ENCODE results near the gene HNRNPLL.

Gene HNRNPLL

GRCh38 chr2:38565333-38565732 is 37.4 kb downstream of the HNRNPLL start:
- Histone ChIP-seq H3K9ac (ENCODE audit: low read length) (no peak overlapping the region), H3K4ac (ENCODE audit: low read depth, low read length) (no peak overlapping the region)
- WGBS (ENCODE audit: extremely low coverage, insufficient coverage, insufficient read length), result no CpG with 5 or more reads among the region's 2 CpGs

DNA sequence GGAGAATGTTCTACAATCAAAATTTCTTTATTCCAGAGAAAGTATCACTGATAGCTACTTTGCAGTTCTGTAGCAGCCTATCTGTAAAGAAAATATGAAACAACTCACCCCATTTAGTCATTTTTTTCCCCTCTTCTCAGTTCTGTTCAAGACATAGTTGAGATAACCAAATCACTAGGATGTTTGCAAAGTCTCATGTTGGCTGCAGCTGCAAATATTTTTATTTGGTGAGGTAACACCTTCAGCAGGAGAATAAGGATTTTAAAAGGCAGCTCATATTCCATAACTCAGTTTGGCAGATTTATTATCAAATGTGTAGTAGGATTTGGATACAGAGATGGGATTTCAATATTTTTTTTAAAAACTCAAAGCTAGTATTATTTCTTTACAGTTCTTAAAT is 41.0 kb downstream of the HNRNPLL start:
- Histone ChIP-seq H4K8ac (ENCODE audit: low read depth, low read length) (no peak overlapping the region), H3K27me3 (ENCODE audit: insufficient read depth, low read length) (no peaks in the 10 kb centered on the region), H3K79me2 (ENCODE audit: control insufficient read depth, insufficient read depth, low read length, poor library complexity) (no peaks in the 10 kb centered on the region), H4K91ac (ENCODE audit: low read depth, low read length) (no peak overlapping the region), H2BK5ac (ENCODE audit: low read depth, low read length, poor library complexity) (no peak overlapping the region), H3K18ac (ENCODE audit: low read length) (no peak overlapping the region), H3K79me1 (ENCODE audit: low read length) (no peaks in the 10 kb centered on the region), H3K23ac (ENCODE audit: low read length) (no peak overlapping the region), H3K36me3 (ENCODE audit: control insufficient read depth in 1 of 2, insufficient read depth in 2 of 2, low read length in 2 of 2) (peaks cover 3 to 7% of the 10 kb centered on the region in 2 experiments), H2AK5ac (ENCODE audit: low read length) (no peak overlapping the region), H4K12ac (ENCODE audit: low read depth, low read length) (no peak overlapping the region), H3K4me1 (ENCODE audit: control insufficient read depth in 1 of 2, insufficient read depth in 2 of 2, low read length in 2 of 2) (no peaks in the 10 kb centered on the region), H2BK120ac (ENCODE audit: insufficient read depth, low read length, poor library complexity) (no peak overlapping the region), H3K9me3 (ENCODE audit: insufficient read depth, low read depth, low read length) (no peaks in the 10 kb centered on the region), H2BK12ac (ENCODE audit: low read length) (no peak overlapping the region), H2AFZ (ENCODE audit: insufficient read depth, low read length, poor library complexity) (no peak overlapping the region), H3K4me2 (ENCODE audit: low read length) (no peak overlapping the region), H3K4ac (ENCODE audit: low read depth, low read length) (no peak overlapping the region), H3K27ac (ENCODE audit: low read depth, low read length) (no peak overlapping the region), H3K4me3 (ENCODE audit: low read depth, low read length) (no peak overlapping the region), H3K9ac (ENCODE audit: low read length) (no peak overlapping the region), H3K14ac (ENCODE audit: low read length) (no peak overlapping the region)
- DNase-seq, result no peak

More at GRCh38 chr2:38565333-38565732, 37.4 kb downstream of the HNRNPLL start:
- peaks cover 9 to 10% of the 10 kb centered on the region in 2 experiments for H3K36me3 ChIP-seq (ENCODE audit: control insufficient read depth in 1 of 2, insufficient read depth in 2 of 2, low read length in 2 of 2)
- no peak overlapping the region for H2BK120ac ChIP-seq (ENCODE audit: insufficient read depth, low read length, poor library complexity)
- H4K91ac ChIP-seq (ENCODE audit: low read depth, low read length), result no peak overlapping the region
- H4K12ac ChIP-seq (ENCODE audit: low read depth, low read length), result no peak overlapping the region
- H2AK5ac ChIP-seq (ENCODE audit: low read length), result no peak overlapping the region
- no peaks in the 10 kb centered on the region for H3K27me3 ChIP-seq (ENCODE audit: insufficient read depth, low read length)
- H3K4me2 ChIP-seq (ENCODE audit: low read length), result no peak overlapping the region
- H3K9me3 ChIP-seq (ENCODE audit: insufficient read depth, low read depth, low read length), result no peaks in the 10 kb centered on the region
- no peak overlapping the region for H3K27ac ChIP-seq (ENCODE audit: low read depth, low read length)
- H3K18ac ChIP-seq (ENCODE audit: low read length), result no peak overlapping the region
- H2BK12ac ChIP-seq (ENCODE audit: low read length), result no peak overlapping the region
- no peak overlapping the region for H3K14ac ChIP-seq (ENCODE audit: low read length)
- no peak overlapping the region for H4K8ac ChIP-seq (ENCODE audit: low read depth, low read length)
- H3K23ac ChIP-seq (ENCODE audit: low read length), result no peak overlapping the region
- H2BK5ac ChIP-seq (ENCODE audit: low read depth, low read length, poor library complexity), result no peak overlapping the region
- H3K4me1 ChIP-seq (ENCODE audit: control insufficient read depth in 1 of 2, insufficient read depth in 2 of 2, low read length in 2 of 2), result no peaks in the 10 kb centered on the region
- no peak overlapping the region for H2AFZ ChIP-seq (ENCODE audit: insufficient read depth, low read length, poor library complexity)
- H3K79me2 ChIP-seq (ENCODE audit: control insufficient read depth, insufficient read depth, low read length, poor library complexity), result no peaks in the 10 kb centered on the region
- no peak overlapping the region for H3K4me3 ChIP-seq (ENCODE audit: low read depth, low read length)
- DNase-seq, result no peak
- H3K79me1 ChIP-seq (ENCODE audit: low read length), result no peaks in the 10 kb centered on the region

- H3K4me1 ChIP-seq (ENCODE audit: control insufficient read depth in 1 of 2, insufficient read depth in 2 of 2, low read length in 2 of 2), result no peaks in the 10 kb centered on the region
Measured at GRCh38 chr2:38560092-38560491, 42.6 kb downstream of the HNRNPLL start.

DNA sequence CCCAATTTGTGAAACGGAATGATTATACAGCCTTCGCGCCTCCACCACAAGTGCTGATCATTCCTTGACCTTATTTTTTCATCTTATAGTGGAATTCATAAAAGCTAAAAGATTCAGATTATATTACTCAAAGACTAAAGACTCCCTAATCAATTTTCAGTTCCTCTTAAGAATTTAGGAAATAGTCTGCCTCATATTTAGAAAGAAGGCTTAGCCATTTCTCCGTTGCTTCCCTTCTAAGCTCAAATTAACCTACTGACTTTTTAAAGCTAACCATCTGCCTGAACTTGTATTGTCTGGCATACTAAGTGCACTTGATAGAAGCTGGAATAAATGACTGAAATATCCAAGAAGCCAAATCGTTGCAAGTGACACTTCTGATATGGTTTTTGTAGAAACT is 44.7 kb downstream of the HNRNPLL start:
- no peak overlapping the region for H3K4ac ChIP-seq (ENCODE audit: low read depth, low read length)
- H3K4me1 ChIP-seq (ENCODE audit: control insufficient read depth in 1 of 2, insufficient read depth in 2 of 2, low read length in 2 of 2), result no peaks in the 10 kb centered on the region
- no peak overlapping the region for H3K4me3 ChIP-seq (ENCODE audit: low read depth, low read length)
- H3K14ac ChIP-seq (ENCODE audit: low read length), result no peak overlapping the region
- H3K4me2 ChIP-seq (ENCODE audit: low read length), result no peak overlapping the region
- no peak overlapping the region for H2BK12ac ChIP-seq (ENCODE audit: low read length)
- no peak overlapping the region for H2AFZ ChIP-seq (ENCODE audit: insufficient read depth, low read length, poor library complexity)
- H4K12ac ChIP-seq (ENCODE audit: low read depth, low read length), result no peak overlapping the region
- WGBS (ENCODE audit: extremely low coverage, insufficient coverage, insufficient read length), result no CpG with 5 or more reads among the region's 5 CpGs
- no peaks in the 10 kb centered on the region for H3K9me3 ChIP-seq (ENCODE audit: insufficient read depth, low read depth, low read length)
- peaks cover 4 to 11% of the 10 kb centered on the region in 2 experiments for H3K36me3 ChIP-seq (ENCODE audit: control insufficient read depth in 1 of 2, insufficient read depth in 2 of 2, low read length in 2 of 2)
- H3K79me1 ChIP-seq (ENCODE audit: low read length), result no peaks in the 10 kb centered on the region
- no peaks in the 10 kb centered on the region for H3K27me3 ChIP-seq (ENCODE audit: insufficient read depth, low read length)
- no peak overlapping the region for H3K23ac ChIP-seq (ENCODE audit: low read length)
- DNase-seq, result no peak
- H4K91ac ChIP-seq (ENCODE audit: low read depth, low read length), result no peak overlapping the region
- H2BK5ac ChIP-seq (ENCODE audit: low read depth, low read length, poor library complexity), result no peak overlapping the region
- no peak overlapping the region for H3K18ac ChIP-seq (ENCODE audit: low read length)
- no peak overlapping the region for H3K27ac ChIP-seq (ENCODE audit: low read depth, low read length)
- H4K8ac ChIP-seq (ENCODE audit: low read depth, low read length), result no peak overlapping the region
- no peaks in the 10 kb centered on the region for H3K79me2 ChIP-seq (ENCODE audit: control insufficient read depth, insufficient read depth, low read length, poor library complexity)
- no peak overlapping the region for H3K9ac ChIP-seq (ENCODE audit: low read length)
- no peak overlapping the region for H2AK5ac ChIP-seq (ENCODE audit: low read length)
- H2BK120ac ChIP-seq (ENCODE audit: insufficient read depth, low read length, poor library complexity), result no peak overlapping the region

More at GRCh38 chr2:38560092-38560491, 42.6 kb downstream of the HNRNPLL start:
- no peak overlapping the region for H3K4me2 ChIP-seq (ENCODE audit: low read length)
- no peak overlapping the region for H2BK120ac ChIP-seq (ENCODE audit: insufficient read depth, low read length, poor library complexity)
- peaks cover 0 to 6% of the 10 kb centered on the region in 2 experiments for H3K36me3 ChIP-seq (ENCODE audit: control insufficient read depth in 1 of 2, insufficient read depth in 2 of 2, low read length in 2 of 2)
- no peak overlapping the region for H2AK5ac ChIP-seq (ENCODE audit: low read length)
- no peaks in the 10 kb centered on the region for H3K79me2 ChIP-seq (ENCODE audit: control insufficient read depth, insufficient read depth, low read length, poor library complexity)
- no peak overlapping the region for H2AFZ ChIP-seq (ENCODE audit: insufficient read depth, low read length, poor library complexity)
- H3K9me3 ChIP-seq (ENCODE audit: insufficient read depth, low read depth, low read length), result no peaks in the 10 kb centered on the region
- H3K23ac ChIP-seq (ENCODE audit: low read length), result no peak overlapping the region
- H4K91ac ChIP-seq (ENCODE audit: low read depth, low read length), result no peak overlapping the region
- no peak overlapping the region for H4K12ac ChIP-seq (ENCODE audit: low read depth, low read length)
- no peak overlapping the region for H3K4me3 ChIP-seq (ENCODE audit: low read depth, low read length)
- H3K18ac ChIP-seq (ENCODE audit: low read length), result no peak overlapping the region
- H2BK12ac ChIP-seq (ENCODE audit: low read length), result no peak overlapping the region
- no peak overlapping the region for H3K4ac ChIP-seq (ENCODE audit: low read depth, low read length)
- H3K14ac ChIP-seq (ENCODE audit: low read length), result no peak overlapping the region
- no peaks in the 10 kb centered on the region for H3K27me3 ChIP-seq (ENCODE audit: insufficient read depth, low read length)
- no peak for DNase-seq
- no peaks in the 10 kb centered on the region for H3K79me1 ChIP-seq (ENCODE audit: low read length)
- H2BK5ac ChIP-seq (ENCODE audit: low read depth, low read length, poor library complexity), result no peak overlapping the region
- WGBS (ENCODE audit: extremely low coverage, insufficient coverage, insufficient read length), result no CpG with 5 or more reads among the region's 2 CpGs
- no peak overlapping the region for H3K9ac ChIP-seq (ENCODE audit: low read length)
- no peak overlapping the region for H4K8ac ChIP-seq (ENCODE audit: low read depth, low read length)
- H3K27ac ChIP-seq (ENCODE audit: low read depth, low read length), result no peak overlapping the region

Measured in trophoblast cell (in vitro differentiated cells and primary cell).